Measurements from ENCODE around the gene NRN1L.
A peak's percentile ranks its signal among the peaks of the same experiment; 100 is the strongest.
"Not testable (repeated sequence)": the region's sequence is repeated elsewhere in the genome, so short reads cannot be mapped to it uniquely, and the experiment has no call there.

NRN1L gene

GRCh38 chr16:67883872-67884261, 818 bp upstream of the NRN1L start:
- peak; percentile 48 for DNase-seq

GRCh38 chr16:67885545-67885944, 860 bp downstream of the NRN1L start:
- DNase-seq = no peak

DNA sequence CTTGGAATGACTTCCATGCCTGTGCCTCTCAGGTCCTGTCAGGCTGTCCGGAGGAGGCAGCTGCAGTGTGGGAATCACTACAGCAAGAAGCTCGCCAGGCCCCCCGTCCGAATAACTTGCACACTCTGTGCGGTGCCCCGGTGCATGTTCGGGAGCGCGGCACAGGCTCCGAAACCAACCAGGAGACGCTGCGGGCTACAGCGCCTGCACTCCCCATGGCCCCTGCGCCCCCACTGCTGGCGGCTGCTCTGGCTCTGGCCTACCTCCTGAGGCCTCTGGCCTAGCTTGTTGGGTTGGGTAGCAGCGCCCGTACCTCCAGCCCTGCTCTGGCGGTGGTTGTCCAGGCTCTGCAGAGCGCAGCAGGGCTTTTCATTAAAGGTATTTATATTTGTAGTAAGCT, 1.3 kb downstream of the NRN1L start:
- DNase-seq = no peak

DNA sequence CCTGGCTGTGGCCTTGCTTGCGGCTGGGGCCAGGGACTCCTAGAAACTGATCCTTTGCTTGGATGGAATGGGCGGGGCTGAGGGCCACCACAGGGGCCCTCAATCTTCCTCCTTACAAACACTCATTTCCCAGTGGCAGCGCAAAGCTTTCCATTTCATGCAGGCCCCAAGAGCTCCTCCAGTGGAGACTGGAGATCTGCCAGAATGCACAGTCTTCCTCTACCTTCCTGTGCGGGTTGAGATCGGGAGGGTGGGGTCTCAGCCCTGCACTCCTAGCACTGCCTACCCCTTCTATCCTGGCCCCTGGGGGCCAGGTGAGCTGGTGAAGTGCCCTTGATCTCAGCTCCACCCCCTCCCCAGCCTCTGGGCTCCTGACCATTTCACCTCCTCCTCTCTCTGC, 1.7 kb downstream of the NRN1L start:
- DNase-seq = no peak

GRCh38 chr16:67888331-67888730, 3.6 kb downstream of the NRN1L start:
- no peak for DNase-seq

GRCh38 chr16:67892375-67892774, 7.7 kb downstream of the NRN1L start:
- no peak for DNase-seq

DNA sequence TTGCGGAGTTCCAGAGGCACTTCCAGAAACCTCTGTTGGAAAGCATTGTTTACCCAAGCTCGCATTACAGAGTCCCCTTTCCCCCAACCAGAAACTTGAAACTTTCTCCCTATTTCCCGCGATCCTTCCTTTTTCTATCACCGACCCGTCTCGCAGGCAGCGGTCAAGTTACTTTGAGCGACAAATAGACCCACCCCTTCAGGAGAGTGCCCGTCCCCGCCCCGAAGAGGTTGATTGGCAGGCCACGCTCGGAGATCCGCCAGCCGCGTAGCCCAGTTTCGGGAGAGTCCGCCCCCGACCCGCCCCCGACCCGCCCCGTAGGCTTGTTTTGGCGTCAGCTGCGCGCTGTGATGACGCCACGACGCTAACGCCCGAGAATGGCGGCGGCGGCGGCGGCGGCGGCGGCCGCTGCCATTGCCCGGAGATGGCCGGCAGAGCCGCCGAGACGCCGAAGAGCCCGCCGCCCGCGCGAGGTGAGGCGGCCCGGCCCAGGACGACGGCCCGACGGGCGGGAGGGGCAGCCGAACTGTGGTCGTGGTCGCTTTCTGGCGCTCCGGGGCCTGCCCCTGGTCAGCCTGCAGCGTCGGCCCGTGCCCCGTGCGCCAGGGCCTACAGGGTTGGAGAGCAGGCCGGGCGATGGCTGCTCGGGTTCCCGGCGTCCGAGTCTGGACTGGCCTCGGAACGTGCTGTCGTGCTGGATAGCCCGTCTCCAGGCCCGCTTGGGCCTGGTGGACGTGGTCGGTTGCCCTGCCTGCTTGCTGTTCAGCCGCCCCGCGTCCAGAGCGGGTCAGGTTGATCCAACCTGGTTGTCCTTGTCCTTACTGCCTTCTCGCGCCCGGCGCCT, 8.4 kb downstream of the NRN1L start, which contains the start of gene PSKH1:
Gene PSKH1 (plus strand): TSS at position 356 of the 844 bp plus-strand sequence. CDS start 15,496 bp downstream, outside the sequence.
- DNase-seq = peak; percentile 94

- DNase-seq = peak; percentile 34
Measured at GRCh38 chr16:67893743-67894399, 9.2 kb downstream of the NRN1L start.

GRCh38 chr16:67897231-67897630, 12.5 kb downstream of the NRN1L start:
- DNase-seq = no peak

DNA sequence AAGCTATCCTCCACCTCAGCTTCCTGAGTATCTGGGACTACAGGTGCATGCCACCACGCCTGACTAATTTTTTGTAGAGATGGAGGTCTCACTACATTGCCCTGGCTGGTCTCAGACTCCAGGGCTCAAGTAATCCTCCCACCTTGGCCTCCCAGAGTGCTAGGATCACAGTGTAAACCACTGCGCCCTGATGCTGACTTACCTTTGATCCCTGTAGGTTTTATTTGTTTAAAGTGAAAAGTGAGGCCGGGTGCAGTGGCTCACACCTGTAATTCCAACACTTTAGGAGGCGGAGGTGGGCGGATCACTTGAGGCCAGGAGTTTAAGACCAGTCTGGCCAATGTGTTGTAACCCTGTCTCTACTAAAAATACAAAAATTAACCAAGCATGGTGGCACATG, 17.0 kb downstream of the NRN1L start:
- no peak for DNase-seq

GRCh38 chr16:67902831-67903230, 18.1 kb downstream of the NRN1L start:
- DNase-seq = no peak

GRCh38 chr16:67907397-67908180, 22.9 kb downstream of the NRN1L start:
- no peak for DNase-seq

GRCh38 chr16:67909056-67909742, 24.5 kb downstream of the NRN1L start:
- no peak for DNase-seq

DNA sequence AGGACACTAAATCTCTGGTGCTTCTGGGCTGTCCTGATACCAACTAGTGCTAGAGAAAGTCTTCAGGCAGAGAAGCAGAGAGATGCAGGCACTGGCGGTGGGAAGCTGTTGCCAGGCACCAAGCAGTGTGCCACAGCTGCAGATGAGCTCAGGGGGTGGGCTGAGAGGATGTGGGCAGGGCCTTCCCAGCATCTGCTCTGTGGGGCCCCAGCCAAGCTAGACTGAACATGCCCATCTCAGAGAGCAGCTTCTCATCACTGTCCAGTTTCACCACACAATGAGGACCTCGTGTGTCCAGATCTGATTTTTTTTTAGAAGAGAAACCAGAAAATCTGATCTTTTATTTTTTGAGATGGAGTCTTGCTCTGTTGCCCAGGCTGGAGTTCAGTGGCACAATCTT, 25.5 kb downstream of the NRN1L start:
- no peak for DNase-seq

- no peak for DNase-seq
Measured at GRCh38 chr16:67914758-67915495, 30.2 kb downstream of the NRN1L start.

DNA sequence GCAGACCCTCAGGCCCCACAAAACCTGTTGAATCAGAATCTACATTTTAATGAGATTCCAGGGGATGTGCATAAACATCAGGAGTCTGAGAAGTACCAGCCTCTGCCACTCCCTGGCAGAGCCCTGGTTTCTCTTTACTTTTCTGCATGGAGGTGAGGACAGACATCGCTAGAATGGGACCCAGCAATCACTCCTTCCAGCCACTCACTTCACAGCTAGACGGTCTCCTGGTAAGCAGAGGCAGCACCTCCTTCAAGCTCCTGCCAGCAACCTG, 30.7 kb downstream of the NRN1L start:
- DNase-seq = not testable (repeated sequence)

- no peak for DNase-seq
Measured at GRCh38 chr16:67915831-67916723, 31.4 kb downstream of the NRN1L start.

GRCh38 chr16:67917140-67917851, 32.6 kb downstream of the NRN1L start:
- DNase-seq = no peak

DNA sequence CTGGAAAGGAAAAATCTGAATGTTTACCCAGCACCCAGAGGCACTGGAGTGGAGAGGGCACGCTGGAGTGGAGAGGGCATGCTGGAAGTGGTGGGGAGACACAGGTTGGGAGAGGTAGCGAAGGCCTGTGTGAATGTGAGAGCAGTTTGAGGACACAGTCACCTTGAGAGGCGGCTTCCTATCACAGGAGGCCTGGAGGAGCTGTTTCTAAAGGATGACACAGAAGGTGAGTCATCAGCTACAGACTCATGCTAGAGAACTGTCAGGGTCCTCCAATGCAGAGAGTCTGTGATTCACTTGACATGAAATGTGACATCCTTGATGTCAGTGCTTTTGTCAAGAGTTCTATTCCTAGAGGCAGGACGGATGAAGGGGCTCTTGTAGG, 33.2 kb downstream of the NRN1L start:
- DNase-seq = no peak

GRCh38 chr16:67919622-67920221, 35.0 kb downstream of the NRN1L start:
- no peak for DNase-seq
